ENCODE results near the gene WDR3. TPM values are rescaled to one million over a fixed set of nuclear protein-coding genes. Genes with fewer than 3 reads are reported as not detected.

The WDR3 gene
- total RNA-seq, 1 donor from 2014 or later, result 31.8 TPM

GRCh38 chr1:117886101-117886795 lies 43.3 kb upstream of the WDR3 start:
- H3K4me2 ChIP-seq (ENCODE audit: low read length), result peak overlapping the region; percentile 19
- H3K4me3 Mint-ChIP-seq (ENCODE audit: unreplicated experiment), result no peak overlapping the region
- no peaks in the 10 kb centered on the region for H4K20me1 ChIP-seq (ENCODE audit: insufficient read depth, low read length)
- peaks cover 5% of the 10 kb centered on the region for H3K4me1 ChIP-seq (ENCODE audit: insufficient read depth, low read length)
- no peaks in the 10 kb centered on the region for H3K9me3 ChIP-seq (ENCODE audit: insufficient read depth, low read depth, low read length)
- no peak for TF ChIP-seq EZH2 (IDR thresholded peaks at IDR 0.05; ENCODE audit: insufficient read depth, low read length)
- TF ChIP-seq, protein P1, sequence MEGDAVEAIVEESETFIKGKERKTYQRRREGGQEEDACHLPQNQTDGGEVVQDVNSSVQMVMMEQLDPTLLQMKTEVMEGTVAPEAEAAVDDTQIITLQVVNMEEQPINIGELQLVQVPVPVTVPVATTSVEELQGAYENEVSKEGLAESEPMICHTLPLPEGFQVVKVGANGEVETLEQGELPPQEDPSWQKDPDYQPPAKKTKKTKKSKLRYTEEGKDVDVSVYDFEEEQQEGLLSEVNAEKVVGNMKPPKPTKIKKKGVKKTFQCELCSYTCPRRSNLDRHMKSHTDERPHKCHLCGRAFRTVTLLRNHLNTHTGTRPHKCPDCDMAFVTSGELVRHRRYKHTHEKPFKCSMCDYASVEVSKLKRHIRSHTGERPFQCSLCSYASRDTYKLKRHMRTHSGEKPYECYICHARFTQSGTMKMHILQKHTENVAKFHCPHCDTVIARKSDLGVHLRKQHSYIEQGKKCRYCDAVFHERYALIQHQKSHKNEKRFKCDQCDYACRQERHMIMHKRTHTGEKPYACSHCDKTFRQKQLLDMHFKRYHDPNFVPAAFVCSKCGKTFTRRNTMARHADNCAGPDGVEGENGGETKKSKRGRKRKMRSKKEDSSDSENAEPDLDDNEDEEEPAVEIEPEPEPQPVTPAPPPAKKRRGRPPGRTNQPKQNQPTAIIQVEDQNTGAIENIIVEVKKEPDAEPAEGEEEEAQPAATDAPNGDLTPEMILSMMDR (IDR thresholded peaks at IDR 0.05; ENCODE audit: insufficient read depth, low read depth, low read length), result no peak
- H3K27me3 Mint-ChIP-seq (ENCODE audit: low read depth, unreplicated experiment), result no peaks in the 10 kb centered on the region
- no peaks in the 10 kb centered on the region for H3K27me3 ChIP-seq (ENCODE audit: insufficient read depth, low read length)
- H3K79me2 ChIP-seq (ENCODE audit: insufficient read depth, low read length), result no peaks in the 10 kb centered on the region
- FAIRE-seq (no peak), DNase-seq (ENCODE audit: low read depth) (peak; percentile 70)
- no peaks in the 10 kb centered on the region for H3K36me3 Mint-ChIP-seq (ENCODE audit: low read depth, unreplicated experiment)
- no peaks in the 10 kb centered on the region for H3K9me3 Mint-ChIP-seq (ENCODE audit: unreplicated experiment)
- no peak overlapping the region for H3K27ac Mint-ChIP-seq (ENCODE audit: unreplicated experiment)
- peaks cover 3% of the 10 kb centered on the region for H3K4me1 Mint-ChIP-seq (ENCODE audit: low read depth, unreplicated experiment)
- no peak overlapping the region for H3K9ac ChIP-seq (ENCODE audit: low read length)
- no peaks in the 10 kb centered on the region for H3K36me3 ChIP-seq (ENCODE audit: insufficient read depth, low read length)
- no peak overlapping the region for H3K4me3 ChIP-seq (ENCODE audit: insufficient read depth, low read depth, low read length)
- peak overlapping the region; percentile 16 for H3K27ac ChIP-seq (ENCODE audit: low read depth, low read length)
- no peak overlapping the region for H2AFZ ChIP-seq (ENCODE audit: low read depth, low read length)

DNA sequence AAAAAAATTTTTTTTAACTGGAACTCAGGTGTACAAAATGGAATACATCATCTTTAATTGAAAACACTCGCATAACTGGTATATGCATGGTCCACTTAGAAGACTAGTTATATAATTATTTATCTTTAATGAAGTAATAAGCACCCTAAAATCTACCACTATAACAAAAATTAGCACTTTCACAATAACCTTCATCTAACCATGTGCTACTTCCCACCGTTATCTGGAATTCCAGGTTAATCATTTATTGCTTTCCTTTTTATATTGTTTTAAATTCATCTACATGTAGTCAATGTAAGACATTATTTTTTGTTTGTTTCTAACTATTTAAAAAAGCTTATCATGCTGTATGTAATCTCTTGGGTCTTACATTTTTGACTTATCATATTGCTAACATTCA lies 39.1 kb upstream of the WDR3 start:
- Mint-ChIP-seq H3K27me3 (ENCODE audit: low read depth, unreplicated experiment) (no peaks in the 10 kb centered on the region), H3K4me1 (ENCODE audit: low read depth, unreplicated experiment) (peaks cover 3% of the 10 kb centered on the region), H3K36me3 (ENCODE audit: low read depth, unreplicated experiment) (no peaks in the 10 kb centered on the region), H3K4me3 (ENCODE audit: unreplicated experiment) (no peak overlapping the region), H3K27ac (ENCODE audit: unreplicated experiment) (no peak overlapping the region), H3K9me3 (ENCODE audit: unreplicated experiment) (no peaks in the 10 kb centered on the region)
- no peak overlapping the region for H2AFZ ChIP-seq (ENCODE audit: low read depth, low read length)
- no peak overlapping the region for H3K4me2 ChIP-seq (ENCODE audit: low read length)
- no peak overlapping the region for H3K27ac ChIP-seq (ENCODE audit: low read depth, low read length)
- no peak for TF ChIP-seq EZH2 (IDR thresholded peaks at IDR 0.05; ENCODE audit: insufficient read depth, low read length)
- H3K79me2 ChIP-seq (ENCODE audit: insufficient read depth, low read length), result no peaks in the 10 kb centered on the region
- peaks cover 5% of the 10 kb centered on the region for H3K4me1 ChIP-seq (ENCODE audit: insufficient read depth, low read length)
- no peaks in the 10 kb centered on the region for H4K20me1 ChIP-seq (ENCODE audit: insufficient read depth, low read length)
- no peaks in the 10 kb centered on the region for H3K36me3 ChIP-seq (ENCODE audit: insufficient read depth, low read length)
- no peaks in the 10 kb centered on the region for H3K27me3 ChIP-seq (ENCODE audit: insufficient read depth, low read length)
- no peak overlapping the region for H3K9ac ChIP-seq (ENCODE audit: low read length)
- no peak overlapping the region for H3K4me3 ChIP-seq (ENCODE audit: insufficient read depth, low read depth, low read length)
- DNase-seq (ENCODE audit: low read depth) (no peak), FAIRE-seq (no peak)
- no peaks in the 10 kb centered on the region for H3K9me3 ChIP-seq (ENCODE audit: insufficient read depth, low read depth, low read length)

DNA sequence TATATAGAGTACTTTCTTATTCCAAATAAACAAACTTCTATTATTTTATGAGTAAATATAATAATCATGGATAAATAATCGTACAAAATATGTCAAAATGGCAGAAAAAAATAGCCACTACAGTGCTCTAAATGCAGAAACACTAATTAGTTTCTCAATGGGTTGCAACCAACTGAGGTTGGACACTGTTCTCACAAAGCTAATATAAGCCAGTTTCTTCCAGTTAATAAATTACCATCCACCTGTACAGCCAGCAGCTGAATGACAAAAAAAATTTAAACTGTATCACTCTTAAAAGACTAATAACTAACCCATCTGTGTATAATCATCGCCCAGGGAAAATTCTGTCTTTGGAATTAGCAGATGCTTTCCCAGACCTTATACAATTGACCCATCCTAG lies 37.0 kb upstream of the WDR3 start:
- no peak for TF ChIP-seq EZH2 (IDR thresholded peaks at IDR 0.05; ENCODE audit: insufficient read depth, low read length)
- TF ChIP-seq, protein P1 (IDR thresholded peaks at IDR 0.05; ENCODE audit: insufficient read depth, low read depth, low read length), result no peak

More for the DNA sequence above, 37.0 kb upstream of the WDR3 start:
- no peaks in the 10 kb centered on the region for H3K9me3 ChIP-seq (ENCODE audit: insufficient read depth, low read depth, low read length)
- Mint-ChIP-seq H3K27me3 (ENCODE audit: low read depth, unreplicated experiment) (no peaks in the 10 kb centered on the region), H3K9me3 (ENCODE audit: unreplicated experiment) (no peaks in the 10 kb centered on the region), H3K4me1 (ENCODE audit: low read depth, unreplicated experiment) (peaks cover under 1% of the 10 kb centered on the region), H3K27ac (ENCODE audit: unreplicated experiment) (no peak overlapping the region), H3K4me3 (ENCODE audit: unreplicated experiment) (no peak overlapping the region), H3K36me3 (ENCODE audit: low read depth, unreplicated experiment) (no peaks in the 10 kb centered on the region)
- no peaks in the 10 kb centered on the region for H4K20me1 ChIP-seq (ENCODE audit: insufficient read depth, low read length)
- peaks cover 5% of the 10 kb centered on the region for H3K36me3 ChIP-seq (ENCODE audit: insufficient read depth, low read length)
- no peak overlapping the region for H3K27ac ChIP-seq (ENCODE audit: low read depth, low read length)
- H3K9ac ChIP-seq (ENCODE audit: low read length), result no peak overlapping the region
- FAIRE-seq (no peak), DNase-seq (ENCODE audit: low read depth) (no peak)
- no peak overlapping the region for H2AFZ ChIP-seq (ENCODE audit: low read depth, low read length)
- H3K4me2 ChIP-seq (ENCODE audit: low read length), result no peak overlapping the region
- no peak overlapping the region for H3K4me3 ChIP-seq (ENCODE audit: insufficient read depth, low read depth, low read length)
- H3K27me3 ChIP-seq (ENCODE audit: insufficient read depth, low read length), result no peaks in the 10 kb centered on the region
- no peaks in the 10 kb centered on the region for H3K4me1 ChIP-seq (ENCODE audit: insufficient read depth, low read length)
- H3K79me2 ChIP-seq (ENCODE audit: insufficient read depth, low read length), result no peaks in the 10 kb centered on the region
